GM12892 (cell line): ENCODE results near the gene CASQ2.

ENCODE experiments used
- POLR2A ChIP-seq: IDR thresholded peaks from 2 replicates; pipeline ENCODE4 v1.6.1; 2011; ENCODE audit warnings: low read depth, low read length, control low read depth
- POLR2AphosphoS5 ChIP-seq: IDR thresholded peaks from 2 replicates; pipeline ENCODE4 v1.6.1; 2011; ENCODE audit warnings: low read depth, low read length, control low read depth

GRCh38 chr1:115725600-115725999 lies 42.9 kb downstream of the CASQ2 start:
- TF ChIP-seq POLR2A (no peak), POLR2AphosphoS5 (no peak)
